ENCODE results near the gene CATSPER1. TPM values are rescaled to one million over a fixed set of nuclear protein-coding genes. Genes with fewer than 3 reads are reported as not detected.
"Not testable (repeated sequence)": the region's sequence is repeated elsewhere in the genome, so short reads cannot be mapped to it uniquely, and the experiment has no call there.

The CATSPER1 gene
- total RNA-seq, 1 donor from 2014 or later = 0.18 TPM

DNA sequence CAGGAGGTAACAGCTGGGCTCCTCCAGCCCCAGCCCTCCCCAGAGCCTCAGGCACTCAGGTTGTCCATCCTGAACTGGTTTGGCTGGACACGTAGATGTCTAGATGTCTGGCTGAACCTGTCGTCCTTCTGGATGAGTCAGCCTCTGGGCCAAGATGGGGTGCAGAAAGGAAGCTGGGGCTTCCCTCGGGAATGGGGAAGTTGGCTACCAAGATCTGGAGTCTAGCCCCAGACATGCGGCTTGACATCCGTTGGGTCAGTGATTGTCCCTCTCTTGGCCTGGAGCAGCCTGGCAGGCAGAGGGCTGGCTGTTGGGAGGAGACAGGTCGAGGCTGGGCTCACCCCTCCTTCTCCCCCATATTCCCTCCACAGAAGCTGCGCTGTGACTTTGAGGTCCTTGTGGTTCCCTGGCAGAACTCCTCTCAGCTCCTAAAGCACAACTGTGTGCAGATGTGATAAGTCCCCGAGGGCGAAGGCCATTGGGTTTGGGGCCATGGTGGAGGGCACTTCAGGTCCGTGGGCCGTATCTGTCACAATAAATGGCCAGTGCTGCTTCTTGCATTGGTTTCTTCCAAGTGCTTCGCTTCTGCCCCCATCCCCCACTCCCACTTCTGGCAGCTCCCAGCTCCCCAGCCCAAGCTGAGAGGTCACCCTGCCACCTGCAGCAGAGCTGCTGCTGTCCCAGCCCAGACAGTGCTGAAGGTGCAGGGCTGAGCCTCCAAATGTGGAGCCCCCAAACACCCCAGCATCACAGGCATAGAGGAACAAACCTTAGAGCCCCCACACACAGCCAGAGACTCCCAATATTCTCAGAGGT lies 13.1 kb downstream of the CATSPER1 start:
- intact Hi-C loops (cut with micrococcal nuclease) = no loop called here
- H3K36me3 Mint-ChIP-seq (ENCODE audit: low read depth) = no peaks in the 10 kb centered on the region
- H3K4me1 Mint-ChIP-seq (ENCODE audit: low read depth) = peaks cover 13% of the 10 kb centered on the region
- no peak overlapping the region for H3K4me3 Mint-ChIP-seq
- no peak overlapping the region for H3K27ac Mint-ChIP-seq
- peaks cover 21% of the 10 kb centered on the region for H3K27me3 Mint-ChIP-seq (ENCODE audit: insufficient read depth)
- no peak for DNase-seq (ENCODE audit: low spot score)
- no peaks in the 10 kb centered on the region for H3K9me3 Mint-ChIP-seq

DNA sequence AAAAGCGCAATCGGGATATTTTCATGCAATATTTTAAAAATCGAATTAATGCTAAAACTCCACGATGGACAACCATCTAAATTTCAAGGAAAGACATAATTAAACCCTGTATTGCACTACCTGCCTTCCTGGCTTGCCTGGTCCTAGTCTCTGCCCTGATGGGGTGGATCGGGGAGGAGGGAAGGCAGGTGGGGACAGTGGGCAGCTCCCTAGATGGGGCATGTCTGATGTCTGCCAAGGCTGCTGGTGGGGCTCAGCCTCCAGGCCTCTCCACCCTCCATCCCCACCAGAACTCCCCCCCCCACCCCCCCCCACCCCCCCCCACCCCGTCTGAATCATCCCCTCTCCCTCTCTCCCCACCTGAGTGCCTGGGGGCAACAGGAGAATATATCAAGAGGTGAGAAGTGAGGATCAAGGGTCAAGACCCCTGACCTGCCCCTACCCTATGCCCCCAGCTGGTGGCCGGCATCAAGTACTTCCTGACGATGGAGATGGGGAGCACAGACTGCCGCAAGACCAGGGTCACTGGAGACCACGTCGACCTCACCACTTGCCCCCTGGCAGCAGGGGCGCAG lies 13.8 kb downstream of the CATSPER1 start:
- DNase-seq (ENCODE audit: low spot score) = no peak
- H3K27me3 Mint-ChIP-seq (ENCODE audit: insufficient read depth) = peaks cover 20% of the 10 kb centered on the region
- H3K36me3 Mint-ChIP-seq (ENCODE audit: low read depth) = no peaks in the 10 kb centered on the region
- no peak overlapping the region for H3K27ac Mint-ChIP-seq
- intact Hi-C loops (cut with micrococcal nuclease) = no loop called here
- peaks cover 9% of the 10 kb centered on the region for H3K4me1 Mint-ChIP-seq (ENCODE audit: low read depth)
- no peaks in the 10 kb centered on the region for H3K9me3 Mint-ChIP-seq
- no peak overlapping the region for H3K4me3 Mint-ChIP-seq

DNA sequence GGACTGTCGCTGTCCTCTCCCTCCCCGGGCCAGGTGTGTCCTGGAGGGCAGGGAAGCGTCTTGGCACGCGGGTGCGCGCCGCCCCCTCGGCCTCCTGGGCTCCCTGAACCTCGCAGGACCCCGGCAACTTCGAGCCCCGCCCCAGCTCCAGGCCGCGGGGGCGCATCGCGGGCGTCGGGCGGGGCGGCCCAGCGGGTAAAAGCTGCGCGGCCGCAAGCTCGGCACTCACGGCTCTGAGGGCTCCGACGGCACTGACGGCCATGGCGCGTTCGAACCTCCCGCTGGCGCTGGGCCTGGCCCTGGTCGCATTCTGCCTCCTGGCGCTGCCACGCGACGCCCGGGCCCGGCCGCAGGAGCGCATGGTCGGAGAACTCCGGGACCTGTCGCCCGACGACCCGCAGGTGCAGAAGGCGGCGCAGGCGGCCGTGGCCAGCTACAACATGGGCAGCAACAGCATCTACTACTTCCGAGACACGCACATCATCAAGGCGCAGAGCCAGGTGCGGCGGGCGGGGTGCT lies 14.4 kb downstream of the CATSPER1 start, which contains the start of gene CST6:
TSS of gene CST6 (plus strand) at position 224 of the 519 bp plus-strand sequence. CDS start at position 261, 37 bp downstream.
- H3K4me1 Mint-ChIP-seq (ENCODE audit: low read depth) = peaks cover 5% of the 10 kb centered on the region
- no peak within 1 kb of the TSS for H3K4me3 Mint-ChIP-seq
- H3K27ac Mint-ChIP-seq = no peak within 1 kb of the TSS
- peaks cover 20% of the 10 kb centered on the region for H3K27me3 Mint-ChIP-seq (ENCODE audit: insufficient read depth)
- no peaks in the 10 kb centered on the region for H3K36me3 Mint-ChIP-seq (ENCODE audit: low read depth)
- no peak for DNase-seq (ENCODE audit: low spot score)
- intact Hi-C loops (cut with micrococcal nuclease) = no loop called here
- H3K9me3 Mint-ChIP-seq = no peaks in the 10 kb centered on the region

DNA sequence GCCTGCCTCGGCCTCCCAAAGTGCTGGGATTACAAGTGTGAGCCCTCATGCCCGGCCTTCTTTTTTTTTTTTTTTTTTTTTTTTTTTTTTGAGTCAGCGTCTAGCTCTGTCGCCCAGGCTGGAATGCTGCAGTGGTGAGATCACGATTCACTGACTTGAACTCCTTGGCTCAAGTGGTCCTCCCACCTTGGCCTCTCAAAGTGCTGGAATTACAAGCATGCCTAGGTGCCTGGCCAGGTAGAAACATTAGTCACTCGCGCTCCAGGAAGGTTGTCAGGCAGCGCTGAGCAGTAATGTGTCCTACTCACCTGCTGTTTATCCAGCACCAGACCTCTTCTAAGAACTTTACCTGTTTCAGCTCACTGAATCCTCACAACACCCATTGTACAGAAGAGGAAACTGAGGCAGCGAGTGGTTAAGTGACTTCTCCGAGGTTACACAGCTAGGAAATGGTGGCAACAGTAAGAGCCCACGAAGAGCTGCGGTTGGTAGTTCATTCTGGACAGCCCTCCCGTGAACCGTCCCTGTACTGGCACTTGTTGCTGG lies 15.0 kb downstream of the CATSPER1 start:
- no peak for DNase-seq (ENCODE audit: low spot score)
- Mint-ChIP-seq H3K9me3 (no peaks in the 10 kb centered on the region), H3K4me1 (ENCODE audit: low read depth) (peaks cover 5% of the 10 kb centered on the region), H3K27me3 (ENCODE audit: insufficient read depth) (peaks cover 20% of the 10 kb centered on the region), H3K27ac (no peak overlapping the region), H3K4me3 (no peak overlapping the region), H3K36me3 (ENCODE audit: low read depth) (no peaks in the 10 kb centered on the region)
- intact Hi-C loops (cut with micrococcal nuclease) = no loop called here

DNA sequence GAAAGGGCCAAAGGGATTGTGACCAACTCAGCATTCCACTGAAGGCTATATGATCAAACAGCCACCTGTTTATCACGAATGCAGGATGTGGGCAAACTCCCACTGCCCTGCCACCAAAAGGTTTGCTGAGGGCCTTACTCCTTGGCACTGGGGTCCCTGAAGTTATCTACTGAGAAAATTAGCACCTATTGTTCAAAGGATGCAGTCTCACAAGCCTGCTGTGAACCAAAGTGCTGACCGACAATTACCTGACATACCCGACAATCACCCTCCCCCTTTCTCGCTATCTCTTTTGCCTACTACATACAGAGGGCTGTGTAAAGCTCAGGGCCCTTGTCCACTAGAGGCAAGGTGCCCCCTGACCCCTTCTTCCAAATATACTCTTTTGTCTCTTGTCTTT lies 16.2 kb downstream of the CATSPER1 start:
- H3K4me3 Mint-ChIP-seq; DNase-seq (ENCODE audit: low spot score); H3K36me3 Mint-ChIP-seq (ENCODE audit: low read depth); H3K9me3 Mint-ChIP-seq; H3K27ac Mint-ChIP-seq; intact Hi-C loops (cut with micrococcal nuclease); H3K4me1 Mint-ChIP-seq (ENCODE audit: low read depth): not testable (repeated sequence)
- H3K27me3 Mint-ChIP-seq (ENCODE audit: insufficient read depth) = peaks cover 20% of the 10 kb centered on the region

DNA sequence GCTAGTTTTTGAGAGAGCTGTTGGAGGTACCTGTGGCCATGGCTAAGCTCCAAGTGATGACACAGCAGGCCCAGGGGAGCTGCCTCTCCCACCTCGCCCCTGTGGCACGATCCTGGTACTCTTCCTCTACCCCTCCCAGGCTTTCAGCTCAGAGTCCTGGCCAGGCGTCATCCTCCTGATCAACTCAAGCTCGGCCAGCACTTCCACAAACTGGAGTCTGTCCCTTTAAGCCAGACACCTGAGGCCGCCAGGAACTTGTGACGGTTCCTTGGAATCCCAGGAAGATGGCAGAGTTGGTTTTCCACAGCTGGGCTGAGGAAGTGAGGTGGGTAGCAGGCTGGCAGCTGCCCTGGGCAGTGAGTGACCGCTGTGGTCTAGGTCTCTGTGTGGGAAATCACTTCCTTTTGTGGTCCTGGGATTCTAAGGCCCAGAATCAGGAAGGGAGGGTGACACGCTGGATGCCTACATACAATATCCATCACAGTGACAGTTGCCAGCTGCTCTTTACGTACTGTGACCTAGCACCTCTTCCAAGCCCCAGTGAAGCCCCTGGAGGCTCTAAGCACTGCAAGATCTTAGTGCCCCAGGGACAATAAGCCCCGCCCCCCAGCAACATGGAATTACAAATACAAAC lies 17.7 kb downstream of the CATSPER1 start:
- intact Hi-C loops (cut with micrococcal nuclease) = no loop called here
- Mint-ChIP-seq H3K27me3 (ENCODE audit: insufficient read depth) (peaks cover 20% of the 10 kb centered on the region), H3K4me1 (ENCODE audit: low read depth) (peaks cover 5% of the 10 kb centered on the region), H3K27ac (no peak overlapping the region), H3K9me3 (no peaks in the 10 kb centered on the region), H3K4me3 (no peak overlapping the region), H3K36me3 (ENCODE audit: low read depth) (peaks cover 6% of the 10 kb centered on the region)
- DNase-seq (ENCODE audit: low spot score) = no peak

DNA sequence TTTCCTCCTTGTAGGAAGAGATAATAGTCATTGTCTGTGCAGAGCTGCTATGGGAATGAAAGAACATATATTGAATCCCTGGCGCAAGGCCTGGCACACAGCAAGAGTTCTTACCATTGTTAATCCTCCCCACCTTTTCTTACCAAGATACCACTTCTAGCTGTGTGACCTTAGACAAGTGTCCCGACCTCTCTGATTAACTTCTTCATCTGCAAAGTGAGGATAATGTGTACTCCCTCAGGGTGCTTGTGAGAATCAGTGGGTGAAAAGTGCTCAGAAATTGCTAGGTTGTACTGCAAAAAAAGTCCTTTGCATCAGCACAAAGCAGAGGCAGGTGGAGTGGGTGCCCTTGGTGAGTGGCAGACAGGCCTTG lies 18.2 kb downstream of the CATSPER1 start:
- no peak for DNase-seq (ENCODE audit: low spot score)
- Mint-ChIP-seq H3K27me3 (ENCODE audit: insufficient read depth) (peaks cover 16% of the 10 kb centered on the region), H3K9me3 (no peaks in the 10 kb centered on the region), H3K27ac (no peak overlapping the region), H3K4me1 (ENCODE audit: low read depth) (peaks cover 10% of the 10 kb centered on the region), H3K4me3 (no peak overlapping the region), H3K36me3 (ENCODE audit: low read depth) (peaks cover 9% of the 10 kb centered on the region)
- intact Hi-C loops (cut with micrococcal nuclease) = no loop called here

DNA sequence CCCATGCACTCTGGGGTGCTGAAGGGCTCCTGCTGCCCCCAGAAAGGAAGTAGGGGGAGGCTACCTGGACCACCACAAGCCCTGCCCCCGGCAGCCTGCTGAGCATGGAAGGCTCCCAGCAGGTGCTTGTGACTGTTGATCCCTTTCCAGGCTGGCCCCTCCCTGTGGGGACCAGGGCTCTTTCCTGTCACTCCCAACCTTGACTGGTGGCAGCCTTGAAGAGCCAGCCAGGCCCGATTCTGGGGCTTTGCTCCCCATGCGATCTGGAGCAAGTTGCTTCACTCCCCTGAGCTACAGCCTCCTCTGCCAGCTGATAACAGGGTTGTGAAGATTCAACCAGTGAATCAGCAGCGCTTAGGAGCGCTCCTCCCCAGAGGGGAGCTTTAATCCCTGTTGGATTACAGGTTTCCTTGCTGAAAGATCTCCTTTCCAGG lies 19.1 kb downstream of the CATSPER1 start:
- DNase-seq (ENCODE audit: low spot score) = no peak
- no peak overlapping the region for H3K4me3 Mint-ChIP-seq
- H3K36me3 Mint-ChIP-seq (ENCODE audit: low read depth) = peaks cover 13% of the 10 kb centered on the region
- H3K4me1 Mint-ChIP-seq (ENCODE audit: low read depth) = peaks cover 13% of the 10 kb centered on the region
- no peak overlapping the region for H3K27ac Mint-ChIP-seq
- no peaks in the 10 kb centered on the region for H3K9me3 Mint-ChIP-seq
- intact Hi-C loops (cut with micrococcal nuclease) = no loop called here
- H3K27me3 Mint-ChIP-seq (ENCODE audit: insufficient read depth) = peaks cover 12% of the 10 kb centered on the region

DNA sequence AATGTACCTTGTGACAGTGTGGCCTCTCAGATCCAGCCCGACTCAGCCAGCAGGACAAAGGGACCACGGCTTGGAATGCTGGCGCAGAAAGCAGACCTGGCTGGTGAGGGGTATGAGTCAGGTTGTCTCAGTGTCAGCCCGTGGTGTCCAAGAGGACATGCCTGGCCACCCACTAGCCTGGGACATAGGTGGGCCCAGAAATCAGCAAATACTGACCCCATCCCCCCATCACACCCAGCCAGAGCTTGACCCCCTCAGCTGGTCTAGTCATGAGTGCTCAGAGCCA lies 19.4 kb downstream of the CATSPER1 start:
- intact Hi-C loops (cut with micrococcal nuclease) = no loop called here
- H3K4me3 Mint-ChIP-seq = no peak overlapping the region
- H3K27ac Mint-ChIP-seq = no peak overlapping the region
- peaks cover 17% of the 10 kb centered on the region for H3K36me3 Mint-ChIP-seq (ENCODE audit: low read depth)
- H3K9me3 Mint-ChIP-seq = no peaks in the 10 kb centered on the region
- H3K4me1 Mint-ChIP-seq (ENCODE audit: low read depth) = peaks cover 15% of the 10 kb centered on the region
- peaks cover 12% of the 10 kb centered on the region for H3K27me3 Mint-ChIP-seq (ENCODE audit: insufficient read depth)
- no peak for DNase-seq (ENCODE audit: low spot score)

DNA sequence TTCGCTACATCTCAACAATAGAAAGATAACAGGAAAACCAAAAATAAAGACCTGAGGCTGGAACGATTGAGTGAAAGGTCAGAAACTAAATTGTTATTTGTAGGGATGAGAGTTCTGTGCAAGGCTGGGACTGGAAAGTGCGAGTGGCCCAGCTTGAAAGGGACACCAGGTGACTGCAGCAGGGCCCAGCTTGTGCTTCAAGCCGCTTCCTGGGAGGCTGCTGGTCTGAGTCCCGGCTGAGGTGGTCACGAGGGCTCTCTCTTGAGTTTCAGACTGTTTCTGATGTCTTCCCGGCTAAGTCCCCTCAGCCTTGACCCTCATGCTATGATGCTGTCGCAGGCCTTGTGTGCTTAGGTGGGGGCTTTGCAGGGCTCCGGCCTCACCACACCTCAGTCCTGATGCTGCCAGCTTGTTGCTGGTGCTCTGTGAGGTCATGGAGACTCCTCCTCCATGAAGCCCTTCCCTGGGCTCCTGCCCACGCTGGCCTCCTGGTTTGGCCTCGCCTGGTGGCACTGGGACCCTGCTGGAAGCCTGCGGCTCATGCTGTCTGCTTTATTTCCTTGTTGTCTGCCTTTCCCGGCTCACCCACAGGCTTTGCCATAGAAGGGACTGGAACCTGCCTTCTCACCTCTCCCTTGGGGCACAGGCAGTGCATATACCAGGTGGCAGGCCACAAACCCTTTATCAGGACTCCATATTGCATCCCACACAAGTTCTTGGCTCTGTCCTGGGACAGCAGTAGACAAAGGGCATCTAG lies 20.0 kb downstream of the CATSPER1 start:
- DNase-seq (ENCODE audit: low spot score) = no peak
- intact Hi-C loops (cut with micrococcal nuclease) = no loop called here
- Mint-ChIP-seq H3K27me3 (ENCODE audit: insufficient read depth) (peaks cover 10% of the 10 kb centered on the region), H3K9me3 (no peaks in the 10 kb centered on the region), H3K4me1 (ENCODE audit: low read depth) (peaks cover 17% of the 10 kb centered on the region), H3K4me3 (peak overlapping the region; percentile 34), H3K36me3 (ENCODE audit: low read depth) (peaks cover 19% of the 10 kb centered on the region), H3K27ac (no peak overlapping the region)

DNA sequence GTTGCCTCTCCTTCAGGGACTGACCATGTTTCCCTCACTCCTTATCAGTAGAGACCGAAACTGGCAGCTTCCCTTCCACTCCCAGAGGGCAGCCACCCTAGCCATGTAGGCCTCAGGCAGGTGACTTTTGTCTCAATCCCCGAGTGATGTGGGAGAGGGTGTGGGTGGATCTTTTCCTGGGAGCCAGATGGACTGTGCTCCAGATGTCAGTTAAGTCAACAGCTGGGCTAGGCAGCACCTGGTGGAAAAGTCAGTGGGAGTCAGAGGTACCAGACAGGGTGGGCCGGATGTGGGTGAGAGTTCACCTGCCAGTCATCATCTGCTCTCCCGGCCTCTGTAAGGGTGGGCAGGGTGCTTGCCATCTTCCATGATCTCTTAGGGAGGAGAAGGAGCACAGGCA lies 22.1 kb downstream of the CATSPER1 start:
- H3K27me3 Mint-ChIP-seq (ENCODE audit: insufficient read depth) = no peaks in the 10 kb centered on the region
- H3K36me3 Mint-ChIP-seq (ENCODE audit: low read depth) = peaks cover 28% of the 10 kb centered on the region
- peak overlapping the region; percentile 26 for H3K27ac Mint-ChIP-seq
- H3K4me1 Mint-ChIP-seq (ENCODE audit: low read depth) = peaks cover 20% of the 10 kb centered on the region
- no peak for DNase-seq (ENCODE audit: low spot score)
- H3K4me3 Mint-ChIP-seq = peak overlapping the region; percentile 99
- intact Hi-C loops (cut with micrococcal nuclease) = loop anchor here (5.0 kb wide), 4 partner anchors 128 to 672 kb away; partner anchors contain the start of genes DPF2, KAT5 and RAB1B
- H3K9me3 Mint-ChIP-seq = no peaks in the 10 kb centered on the region

DNA sequence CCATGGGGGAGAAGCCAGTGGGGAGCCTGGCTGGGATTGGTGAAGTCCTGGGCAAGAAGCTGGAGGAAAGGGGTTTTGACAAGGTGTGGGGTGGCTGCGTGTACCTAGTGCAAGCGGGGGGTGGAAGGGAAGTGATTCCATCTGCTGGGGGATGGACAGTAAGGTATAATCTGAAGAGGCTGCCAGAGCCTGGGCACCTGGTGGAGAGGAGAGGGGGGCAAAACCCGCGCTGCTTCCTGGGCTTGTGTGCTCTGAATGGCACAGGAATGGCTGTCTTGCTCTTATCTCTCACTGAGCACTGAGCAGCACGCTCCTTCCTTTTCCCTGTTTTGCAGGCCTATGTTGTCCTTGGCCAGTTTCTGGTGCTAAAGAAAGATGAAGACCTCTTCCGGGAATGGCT lies 23.0 kb downstream of the CATSPER1 start:
- H3K27ac Mint-ChIP-seq = peak overlapping the region; percentile 78
- H3K4me3 Mint-ChIP-seq = peak overlapping the region; percentile 99
- intact Hi-C loops (cut with micrococcal nuclease) = loop anchor here (2.0 to 5.0 kb wide), 6 partner anchors 42 to 671 kb away; partner anchors contain the start of genes DPF2, KAT5, RAB1B and RELA
- no peak for DNase-seq (ENCODE audit: low spot score)
- H3K4me1 Mint-ChIP-seq (ENCODE audit: low read depth) = peaks cover 26% of the 10 kb centered on the region
- H3K36me3 Mint-ChIP-seq (ENCODE audit: low read depth) = peaks cover 37% of the 10 kb centered on the region
- H3K9me3 Mint-ChIP-seq = no peaks in the 10 kb centered on the region
- H3K27me3 Mint-ChIP-seq (ENCODE audit: insufficient read depth) = no peaks in the 10 kb centered on the region

All from activated T-helper 1 cell treated with anti-CD3 and anti-CD28 coated beads, Interleukin-12 subunit alpha, Interleukin-12 subunit beta, Interleukin-2, Interleukin-4 antibody, amounts not matched to agents 30 ng/mL and 10 ng/mL and 1 ng/mL, durations not matched to agents 14 hours and 24 hours and 36 hours (primary cell).